H1 (cell line): Measurements from ENCODE around the gene ZC3H18. TPM values are rescaled to one million over a fixed set of nuclear protein-coding genes. Genes with fewer than 3 reads are reported as not detected.

Experiments used
- CTCF ChIA-PET: fragments of 300-600 bp; sonication (Branson Sonifier 250); formaldehyde crosslinking; loops from one replicate; lab custom pipeline; 2021; ENCODE audit not compliant: partially characterized antibody; lab: Charles Lee
- POLR2A ChIA-PET: fragments of 300-600 bp; sonication (Branson Sonifier 250); formaldehyde crosslinking; loops from one replicate; lab custom pipeline; 2021; ENCODE audit warnings: inconsistent platforms; ENCODE audit not compliant: partially characterized antibody; lab: Charles Lee
- DNase-seq, 2 experiments: peaks; one replicate each; pipeline versions ENCODE4 v3.0.0 to v3.0.0-alpha.2; 2010 to 2022; ENCODE audit warnings: low spot score in 2 of 2, low read depth in 1 of 2, mixed read lengths in 1 of 2
- FAIRE-seq: peaks from 2 replicates; lab custom pipeline; 2011; peaks lifted over from hg19 to GRCh38; lab: Jason Lieb, UNC
- H2AFZ ChIP-seq: 2 replicates; pipeline ENCODE4 v1.8.1; 2012; ENCODE audit warnings: low read length, inconsistent platforms
- H2AK5ac ChIP-seq: 2 replicates; pipeline ENCODE4 v1.6.1; 2013; ENCODE audit warnings: low read depth, low read length
- H2BK120ac ChIP-seq: replicated peaks from 2 replicates; pipeline ENCODE3; 2013; ENCODE audit warnings: low read depth, low read length, inconsistent platforms
- H2BK12ac ChIP-seq: 2 replicates; pipeline ENCODE4 v1.6.1; 2013; ENCODE audit warnings: low read depth, low read length
- H2BK15ac ChIP-seq: 2 replicates; pipeline ENCODE4 v1.6.1; 2013; ENCODE audit warnings: low read length
- H2BK20ac ChIP-seq: 2 replicates; pipeline ENCODE4 v1.6.1; 2013; ENCODE audit warnings: low read length
- H2BK5ac ChIP-seq: 2 replicates; pipeline ENCODE4 v1.6.1; 2013; ENCODE audit warnings: low read depth, low read length
- H3K14ac ChIP-seq: 2 replicates; pipeline ENCODE4 v1.6.1; 2013; ENCODE audit warnings: inconsistent platforms; ENCODE audit not compliant: insufficient read length
- H3K18ac ChIP-seq: 2 replicates; pipeline ENCODE4 v1.6.1; 2013; ENCODE audit warnings: low read length; ENCODE audit errors: extremely low read depth
- H3K23ac ChIP-seq: 2 replicates; pipeline ENCODE4 v1.6.1; 2013; ENCODE audit warnings: inconsistent platforms; ENCODE audit not compliant: insufficient read length
- H3K23me2 ChIP-seq: 2 replicates; pipeline ENCODE4 v1.6.1; 2013; ENCODE audit warnings: low read depth, low read length
- H3K27ac ChIP-seq: 2 replicates; pipeline ENCODE4 v1.6.1; 2011; ENCODE audit warnings: low read depth, low read length, inconsistent platforms
- H3K27me3 ChIP-seq, 4 experiments: replicated peaks in 1 of 4; 1 replicate in 1 of 4; 2 replicates in 3 of 4; pipeline versions ENCODE4 v1.6.1 to v1.8.1; 2011 to 2013; ENCODE audit warnings: low read length in 3 of 4, mild to moderate bottlenecking in 3 of 4, inconsistent platforms in 2 of 4, mixed read lengths in 2 of 4, moderate library complexity in 1 of 4; ENCODE audit not compliant: control insufficient read depth in 3 of 4, insufficient read depth in 3 of 4; ENCODE audit errors: extremely low read depth in 1 of 4
- H3K36me3 ChIP-seq, 4 experiments: 2 replicates each; pipeline versions ENCODE4 v1.6.1 to v1.8.1; 2011 to 2013; ENCODE audit warnings: mild to moderate bottlenecking in 4 of 4, low read length in 3 of 4, moderate library complexity in 2 of 4, control low read depth in 1 of 4, inconsistent platforms in 1 of 4; ENCODE audit not compliant: insufficient read depth in 4 of 4, control insufficient read depth in 2 of 4
- H3K4ac ChIP-seq: replicated peaks from 2 replicates; pipeline ENCODE3; 2013; ENCODE audit warnings: low read length, low read depth, mixed read lengths, inconsistent platforms; ENCODE audit not compliant: insufficient read length
- H3K4me1 ChIP-seq, 4 experiments: replicated peaks in 1 of 4; 1 replicate in 1 of 4; 2 replicates in 3 of 4; pipeline versions ENCODE4 v1.6.1 to v1.8.1; 2011 to 2013; ENCODE audit warnings: low read length in 3 of 4, inconsistent platforms in 2 of 4, mixed read lengths in 1 of 4; ENCODE audit not compliant: insufficient read depth in 4 of 4, control insufficient read depth in 3 of 4
- H3K4me2 ChIP-seq, 2 experiments: 2 replicates each; pipeline versions ENCODE4 v1.6.1 to v1.8.1; 2011 to 2013; ENCODE audit warnings: low read depth in 2 of 2, low read length in 2 of 2, control low read depth in 1 of 2, inconsistent platforms in 1 of 2, mild to moderate bottlenecking in 1 of 2; ENCODE audit not compliant: insufficient read depth in 1 of 2
- H3K4me3 ChIP-seq, 4 experiments: fragments of 200-600, 300-600 bp in 1 of 4; sonication (generic), shearing (Covaris generic), sonication (Bioruptor Twin) in 1 of 4; 2 replicates each; pipeline versions ENCODE4 v1.5.1 to v1.8.1; 2011 to 2016; ENCODE audit warnings: low read length in 4 of 4, low read depth in 3 of 4, control low read depth in 2 of 4, inconsistent platforms in 2 of 4, mild to moderate bottlenecking in 2 of 4, mixed read lengths in 1 of 4, moderate library complexity in 1 of 4; ENCODE audit not compliant: insufficient read depth in 2 of 4; ENCODE audit errors: extremely low read depth in 1 of 4
- H3K56ac ChIP-seq: replicated peaks from 2 replicates; pipeline ENCODE3; 2013; ENCODE audit warnings: low read depth, mild to moderate bottlenecking, mixed read lengths, low read length, inconsistent platforms; ENCODE audit not compliant: insufficient read length
- H3K79me1 ChIP-seq: 2 replicates; pipeline ENCODE4 v1.6.1; 2013; ENCODE audit warnings: low read depth, low read length, control low read depth
- H3K79me2 ChIP-seq, 2 experiments: 2 replicates each; pipeline versions ENCODE4 v1.6.1 to v1.8.1; 2012 to 2013; ENCODE audit warnings: low read length in 2 of 2, mild to moderate bottlenecking in 2 of 2, inconsistent platforms in 1 of 2; ENCODE audit not compliant: insufficient read depth in 2 of 2, control insufficient read depth in 1 of 2
- H3K9ac ChIP-seq, 4 experiments: replicated peaks in 1 of 4; 1 replicate in 1 of 4; 2 replicates in 3 of 4; pipeline versions ENCODE4 v1.6.1 to v1.8.1; 2011 to 2013; ENCODE audit warnings: low read depth in 3 of 4, low read length in 3 of 4, control low read depth in 2 of 4, mild to moderate bottlenecking in 2 of 4, moderate library complexity in 2 of 4, inconsistent platforms in 1 of 4; ENCODE audit errors: extremely low read depth in 1 of 4
- H3K9me3 ChIP-seq, 2 experiments: 2 replicates each; pipeline versions ENCODE4 v1.6.1 to v1.8.1; 2012 to 2013; ENCODE audit warnings: mild to moderate bottlenecking in 2 of 2, moderate library complexity in 2 of 2, control low read depth in 1 of 2, inconsistent platforms in 1 of 2, low read depth in 1 of 2, low read length in 1 of 2, mixed read lengths in 1 of 2; ENCODE audit not compliant: insufficient read depth in 2 of 2
- H4K20me1 ChIP-seq, 2 experiments: replicated peaks in 1 of 2; 2 replicates each; pipeline versions ENCODE3 to v1.8.1; 2011 to 2013; ENCODE audit warnings: inconsistent platforms in 2 of 2, low read length in 2 of 2, mild to moderate bottlenecking in 1 of 2; ENCODE audit not compliant: insufficient read depth in 2 of 2, control insufficient read depth in 1 of 2
- H4K5ac ChIP-seq: 2 replicates; pipeline ENCODE4 v1.6.1; 2013; ENCODE audit warnings: low read length, low read depth, mixed read lengths, inconsistent platforms; ENCODE audit not compliant: insufficient read length
- H4K8ac ChIP-seq: 2 replicates; pipeline ENCODE4 v1.8.0; 2013; ENCODE audit warnings: mild to moderate bottlenecking, moderate library complexity, low read length, inconsistent platforms; ENCODE audit not compliant: insufficient read depth; ENCODE audit errors: extremely low read depth
- H4K91ac ChIP-seq: replicated peaks from 2 replicates; pipeline ENCODE3; 2013; ENCODE audit warnings: low read length, mixed read lengths, inconsistent platforms; ENCODE audit not compliant: insufficient read length
- CHD1 ChIP-seq: IDR thresholded peaks from 2 replicates; pipeline ENCODE4 v1.6.1; 2012; ENCODE audit warnings: low read depth, low read length, improper control_type of control experiment
- GTF2F1 ChIP-seq: IDR thresholded peaks from 2 replicates; pipeline ENCODE4 v1.6.1; 2012; ENCODE audit warnings: low read depth, low read length, improper control_type of control experiment, borderline replicate concordance
- PHF8 ChIP-seq: fragments of 200-600 bp; sonication (generic); conservative IDR thresholded peaks from 2 replicates; pipeline ENCODE4 v1.7.1; 2012; ENCODE audit warnings: low read depth, mild to moderate bottlenecking, inconsistent platforms, low read length, moderate library complexity
- POU5F1 ChIP-seq: IDR thresholded peaks from 2 replicates; pipeline ENCODE4 v1.6.1; 2011; ENCODE audit warnings: low read depth, mild to moderate bottlenecking, low read length, moderate library complexity
- TAF7 ChIP-seq: optimal IDR thresholded peaks from 2 replicates; pipeline ENCODE3; 2011; ENCODE audit warnings: low read depth, mild to moderate bottlenecking, inconsistent platforms, low read length, moderate library complexity, borderline replicate concordance
- WGBS, 2 experiments: shearing (Covaris generic) in 1 of 2; methylation state at CpG; one replicate each; pipeline versions ENCODE4 v1.1.6 to v1.1.7; 2013 to 2015; ENCODE audit warnings: low lambda C conversion rate in 2 of 2, mixed read lengths in 2 of 2, inconsistent platforms in 1 of 2, low coverage in 1 of 2, missing lambda C conversion rate in 1 of 2; ENCODE audit not compliant: insufficient replicate concordance in 2 of 2, insufficient coverage in 1 of 2, insufficient read length in 1 of 2; ENCODE audit errors: extremely low coverage in 1 of 2, missing lambda C conversion rate in 1 of 2; 5-methylcytosine and 5-hydroxymethylcytosine counted together
- polyA plus RNA-seq, 7 experiments: library from polyadenylated mRNA; depleted of rRNA in 3 of 7; stranded (reverse) in 5 of 7; unstranded in 2 of 7; fragments of >200 nt in 5 of 7; fragments of 200-250 nt in 2 of 7; gene quantifications; 1 replicate in 5 of 7; 2 replicates in 1 of 7; 4 replicates in 1 of 7; pipeline versions ENCODE4 v1.2.1 to v1.2.3, GENCODE V29; 2011 to 2013; ENCODE audit warnings: missing spikeins in 2 of 7, mixed read lengths in 2 of 7
- total RNA-seq: library from RNA; stranded (reverse); fragmentation: NEBNext Ultra II Directional; extraction: Animal tissue kit (Norgen Biotek cat#: 25700); gene quantifications from 2 replicates; pipeline ENCODE4 v1.2.1, GENCODE V29; 2021

The ZC3H18 gene
- total and polyA plus RNA-seq, 2 of the 8 experiments (the other 6 are each of a cell fraction or from before 2014, with no cell fraction given), result 12.1 to 73.2 TPM

DNA sequence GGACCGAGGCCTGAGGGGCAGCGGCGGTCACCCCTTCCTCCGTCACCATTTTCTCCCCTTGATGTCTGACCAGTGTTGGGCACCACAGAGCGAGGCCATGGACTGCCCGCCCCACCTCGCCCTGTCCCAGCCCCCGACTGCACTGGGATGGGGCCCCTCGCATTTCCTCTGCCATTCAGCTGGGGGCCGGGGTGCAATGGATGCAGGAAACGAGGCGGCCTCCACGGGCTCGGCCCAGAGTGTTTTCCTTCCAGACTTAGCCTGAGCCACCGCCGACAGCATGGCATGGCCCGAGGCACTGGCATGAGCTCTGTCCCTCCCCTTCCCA lies 44.6 kb upstream of the ZC3H18 start:
- Histone ChIP-seq H3K27ac (no peak overlapping the region), H2AFZ (no peak overlapping the region), H4K8ac (no peak overlapping the region; the same call in 1 of the 2 replicates), H2BK5ac (0 out of 2 replicates have a peak overlapping the region, but pooled peaks have one; percentile 30), H3K79me2 (no peaks in the 10 kb centered on the region), H2BK20ac (no peak overlapping the region), H3K18ac (no peak overlapping the region), H4K5ac (no peak overlapping the region), H3K56ac (no peak overlapping the region), H3K4me2 (no peak overlapping the region), H3K4me1 (peaks cover 0 to 15% (median 7%) of the 10 kb centered on the region in 4 experiments; a peak in 5 of 7 replicates), H3K23ac (no peak overlapping the region), H2AK5ac (no peak overlapping the region), H4K20me1 (peaks cover 1 to 9% of the 10 kb centered on the region in 2 experiments), H2BK120ac (no peak overlapping the region), H4K91ac (no peak overlapping the region), H3K14ac (no peak overlapping the region), H3K79me1 (no peaks in the 10 kb centered on the region), H3K23me2 (peaks cover 4% of the 10 kb centered on the region; the same call in 1 of the 2 replicates), H2BK15ac (no peak overlapping the region), H3K4ac (no peak overlapping the region), H3K4me3 (no peak overlapping the region), H3K36me3 (no peaks in the 10 kb centered on the region), H3K27me3 (no peaks in the 10 kb centered on the region), H3K9me3 (no peaks in the 10 kb centered on the region), H2BK12ac (0 out of 2 replicates have a peak overlapping the region, but pooled peaks have one; percentile 9), H3K9ac (no peak overlapping the region)
- 80% methylated on average over 16 of the region's 17 CpGs; no CpG with 5 or more reads in 1 of the 2 experiments for WGBS, 2 experiments
- DNase-seq (no peak), FAIRE-seq (no peak)
- CTCF ChIA-PET, result interaction anchor here (0.9 to 4.6 kb wide), 4 partner anchors 21 to 81 kb away, joined by 3 to 21 read pairs (median 6); no protein-coding TSS in a partner anchor
- no peak for TF ChIP-seq TAF7
- no peak for TF ChIP-seq CHD1
- no peak for TF ChIP-seq POU5F1
- no peak for TF ChIP-seq GTF2F1
- TF ChIP-seq PHF8, result no peak
- POLR2A ChIA-PET, result interaction anchor here (1.2 kb wide), 2 partner anchors 13 to 27 kb away, joined by 4 read pairs; no protein-coding TSS in a partner anchor
